GM19372 (cell line): ENCODE measurements around the gene AIFM3.
"Not testable (repeated sequence)": the region's sequence is repeated elsewhere in the genome, so short reads cannot be mapped to it uniquely, and the experiment has no call there.

Experiments used
- ATAC-seq: cut with Tn5 transposase; IDR thresholded peaks from one replicate; pipeline ENCODE4 v1.9.1; 2021; ENCODE audit warnings: mild to moderate bottlenecking, low read depth, moderate library complexity; ENCODE audit not compliant: unreplicated experiment

Gene AIFM3

GRCh38 chr22:20957102-20957682 is 9.9 kb upstream of the AIFM3 start:
- ATAC-seq = no peak

- ATAC-seq = no peak
Measured at GRCh38 chr22:20957683-20958431, 9.2 kb upstream of the AIFM3 start.

GRCh38 chr22:20959578-20960461 is 7.2 kb upstream of the AIFM3 start:
- ATAC-seq = no peak

GRCh38 chr22:20960609-20961008 is 6.4 kb upstream of the AIFM3 start:
- ATAC-seq = no peak

- ATAC-seq = no peak
Measured at GRCh38 chr22:20962491-20962945, 4.5 kb upstream of the AIFM3 start.

GRCh38 chr22:20963201-20964052 is 3.6 kb upstream of the AIFM3 start:
- no peak for ATAC-seq

GRCh38 chr22:20964090-20964798 is 2.8 kb upstream of the AIFM3 start:
- ATAC-seq = no peak

GRCh38 chr22:20964799-20965103 is 2.3 kb upstream of the AIFM3 start:
- no peak for ATAC-seq

- ATAC-seq = no peak
Measured at GRCh38 chr22:20965104-20965887, 1.8 kb upstream of the AIFM3 start.

- ATAC-seq = no peak
Measured at GRCh38 chr22:20965888-20966855, 883 bp upstream of the AIFM3 start.

- no peak for ATAC-seq
Measured at GRCh38 chr22:20967697-20968211, 699 bp downstream of the AIFM3 start.

GRCh38 chr22:20968281-20968977 is 1.4 kb downstream of the AIFM3 start:
- ATAC-seq = no peak

GRCh38 chr22:20970939-20971657 is 4.0 kb downstream of the AIFM3 start:
- no peak for ATAC-seq

- not testable (repeated sequence) for ATAC-seq
Measured at GRCh38 chr22:20972014-20972694, 5.1 kb downstream of the AIFM3 start.

- no peak for ATAC-seq
Measured at GRCh38 chr22:20972933-20973577, 6.0 kb downstream of the AIFM3 start.
